HCT116 (cell line): ENCODE results near the gene CLIC6.

Source experiments
- EZH2phosphoT487 ChIP-seq: fragments of 200-600 bp; IDR thresholded peaks from 2 replicates; pipeline ENCODE4 v1.6.1; 2018; ENCODE audit warnings: antibody characterized with exemption, borderline replicate concordance
- POLR2A ChIP-seq: IDR thresholded peaks from 2 replicates; pipeline ENCODE4 v1.7.0; 2011; ENCODE audit warnings: borderline replicate concordance; ENCODE audit not compliant: insufficient read depth, insufficient read length; ENCODE audit errors: extremely low read depth
- POLR2AphosphoS5 ChIP-seq: IDR thresholded peaks from 2 replicates; pipeline ENCODE4 v1.6.1; 2011; ENCODE audit warnings: mild to moderate bottlenecking, low read depth, low read length, moderate library complexity
- ZBTB33 ChIP-seq: IDR thresholded peaks from 2 replicates; pipeline ENCODE4 v1.6.1; 2011; ENCODE audit warnings: mild to moderate bottlenecking, low read length, moderate library complexity; ENCODE audit not compliant: insufficient replicate concordance; ENCODE audit errors: extremely low read depth
- ZFX ChIP-seq: fragments of 450-650 bp; IDR thresholded peaks from 2 replicates; pipeline ENCODE4 v1.6.1; 2017
- TF ChIP-seq, protein P1 (sequence below), 3 experiments: fragments of 200-600 bp in 1 of 3; sonication (generic) in 1 of 3; IDR thresholded peaks in 2 of 3; conservative IDR thresholded peaks in 1 of 3; 2 replicates each; pipeline ENCODE4 v1.5.1; 2012 to 2017; ENCODE audit warnings: low read depth in 2 of 3, low read length in 2 of 3, antibody characterized with exemption in 1 of 3, borderline replicate concordance in 1 of 3, control low read depth in 1 of 3, mild to moderate bottlenecking in 1 of 3, mixed read lengths in 1 of 3, mixed run types in 1 of 3, moderate library complexity in 1 of 3; ENCODE audit not compliant: insufficient read depth in 1 of 3

- TF ChIP-seq ZBTB33 = no peak
- no peak for TF ChIP-seq POLR2A
- TF ChIP-seq, protein P1, sequence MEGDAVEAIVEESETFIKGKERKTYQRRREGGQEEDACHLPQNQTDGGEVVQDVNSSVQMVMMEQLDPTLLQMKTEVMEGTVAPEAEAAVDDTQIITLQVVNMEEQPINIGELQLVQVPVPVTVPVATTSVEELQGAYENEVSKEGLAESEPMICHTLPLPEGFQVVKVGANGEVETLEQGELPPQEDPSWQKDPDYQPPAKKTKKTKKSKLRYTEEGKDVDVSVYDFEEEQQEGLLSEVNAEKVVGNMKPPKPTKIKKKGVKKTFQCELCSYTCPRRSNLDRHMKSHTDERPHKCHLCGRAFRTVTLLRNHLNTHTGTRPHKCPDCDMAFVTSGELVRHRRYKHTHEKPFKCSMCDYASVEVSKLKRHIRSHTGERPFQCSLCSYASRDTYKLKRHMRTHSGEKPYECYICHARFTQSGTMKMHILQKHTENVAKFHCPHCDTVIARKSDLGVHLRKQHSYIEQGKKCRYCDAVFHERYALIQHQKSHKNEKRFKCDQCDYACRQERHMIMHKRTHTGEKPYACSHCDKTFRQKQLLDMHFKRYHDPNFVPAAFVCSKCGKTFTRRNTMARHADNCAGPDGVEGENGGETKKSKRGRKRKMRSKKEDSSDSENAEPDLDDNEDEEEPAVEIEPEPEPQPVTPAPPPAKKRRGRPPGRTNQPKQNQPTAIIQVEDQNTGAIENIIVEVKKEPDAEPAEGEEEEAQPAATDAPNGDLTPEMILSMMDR (IDR thresholded peaks at IDR 0.05 in 2 of 3, conservative IDR thresholded peaks at IDR 0.05 in 1 of 3; ENCODE audit: borderline replicate concordance in 1 of 3, insufficient read depth in 1 of 3, low read depth in 2 of 3, low read length in 2 of 3) = no peak
- no peak for TF ChIP-seq EZH2phosphoT487
- no peak for TF ChIP-seq ZFX
- no peak for TF ChIP-seq POLR2AphosphoS5
These were observed 22.0 kb downstream of the CLIC6 start for GRCh38 chr21:34690793-34691175.
